GM12878 (cell line): Measurements from ENCODE around the gene CD99. TPM values are rescaled to one million over a fixed set of nuclear protein-coding genes. Genes with fewer than 3 reads are reported as not detected.

Source experiments
- ATAC-seq: fragments of 200-7000 bp; cut with Tn5 transposase; 3 replicates; pipeline ENCODE4 v1.9.1; 2020; ENCODE audit warnings: mild to moderate bottlenecking, moderate library complexity
- BruUV-seq: library from RNA; stranded (reverse); fragments of 400-500 nt; replicated peaks from 2 replicates; lab custom pipeline; 2021; lab: Mats Ljungman, UMichigan
- CTCF ChIA-PET: fragments of 300-600 bp; sonication (Branson Sonifier 250); formaldehyde crosslinking; extraction: SDS; loops from one replicate; lab custom pipeline; 2021; ENCODE audit warnings: inconsistent platforms; lab: Yijun Ruan, JAX
- POLR2A ChIA-PET: fragments of 350-600 bp; formaldehyde crosslinking; extraction: SDS; loops from one replicate; lab custom pipeline; 2021; ENCODE audit warnings: inconsistent platforms; lab: Charles Lee
- RAD21 ChIA-PET: fragments of 300-600 bp; sonication (Branson Sonifier 250); formaldehyde crosslinking; loops from one replicate; lab custom pipeline; 2023; ENCODE audit warnings: antibody characterized with exemption; ENCODE audit not compliant: unreplicated experiment; lab: Charles Lee
- SMC1A ChIA-PET: fragments of 300-600 bp; sonication (Branson Sonifier 250); formaldehyde crosslinking; loops from one replicate; lab custom pipeline; 2023; ENCODE audit not compliant: unreplicated experiment, uncharacterized antibody; lab: Charles Lee
- DNase-seq: peaks from one replicate; pipeline ENCODE4 v3.0.0-alpha.2; 2011; ENCODE audit warnings: low read depth, low spot score
- FAIRE-seq: peaks from 3 replicates; lab custom pipeline; 2011; peaks lifted over from hg19 to GRCh38; lab: Jason Lieb, UNC
- H2AFZ ChIP-seq: 2 replicates; pipeline ENCODE4 v1.6.0; 2011; ENCODE audit warnings: low read depth, low read length, control low read depth; ENCODE audit not compliant: control insufficient read depth
- H3K27ac ChIP-seq: 2 replicates; pipeline ENCODE4 v1.5.1; 2011; ENCODE audit warnings: control low read depth; ENCODE audit not compliant: control insufficient read depth, insufficient read depth
- H3K27me3 ChIP-seq, 2 experiments: replicated peaks in 1 of 2; 2 replicates each; pipeline versions ENCODE4 v1.6.0 to v1.6.1; 2011; ENCODE audit warnings: low read length in 1 of 2; ENCODE audit not compliant: control insufficient read depth in 2 of 2, insufficient read depth in 2 of 2
- H3K36me3 ChIP-seq, 2 experiments: 2 replicates each; pipeline ENCODE4 v1.5.1; 2011; ENCODE audit warnings: low read length in 1 of 2; ENCODE audit not compliant: control insufficient read depth in 2 of 2, insufficient read depth in 2 of 2
- H3K4me1 ChIP-seq: 2 replicates; pipeline ENCODE4 v1.6.1; 2011; ENCODE audit warnings: mild to moderate bottlenecking, low read length, moderate library complexity, mixed read lengths; ENCODE audit not compliant: control insufficient read depth, insufficient read depth
- H3K4me2 ChIP-seq: 2 replicates; pipeline ENCODE4 v1.6.0; 2011; ENCODE audit warnings: control low read depth; ENCODE audit not compliant: control insufficient read depth, insufficient read depth
- H3K4me3 ChIP-seq: fragments of 200-600 bp; sonication (generic); 2 replicates; pipeline ENCODE4 v1.5.1; 2016
- H3K79me2 ChIP-seq: 2 replicates; pipeline ENCODE4 v1.6.0; 2011; ENCODE audit warnings: low read length; ENCODE audit not compliant: control insufficient read depth, insufficient read depth
- H3K9ac ChIP-seq: 2 replicates; pipeline ENCODE4 v1.8.0; 2011; ENCODE audit warnings: low read length, control low read depth, mixed read lengths; ENCODE audit not compliant: control insufficient read depth, insufficient read depth
- H3K9me3 ChIP-seq: replicated peaks from 3 replicates; pipeline ENCODE4 v1.5.1; 2011; ENCODE audit warnings: mild to moderate bottlenecking, low read length; ENCODE audit not compliant: control insufficient read depth, insufficient read depth
- H4K20me1 ChIP-seq: 2 replicates; pipeline ENCODE4 v1.6.0; 2011; ENCODE audit not compliant: control insufficient read depth, insufficient read depth
- BACH1 ChIP-seq: fragments of 450-650 bp; IDR thresholded peaks from 2 replicates; pipeline ENCODE4 v1.6.1; 2017; ENCODE audit warnings: mild to moderate bottlenecking, borderline replicate concordance
- CHD1 ChIP-seq: IDR thresholded peaks from 2 replicates; pipeline ENCODE4 v1.6.1; 2012; ENCODE audit warnings: low read depth, low read length, improper control_type of control experiment
- CREB1 ChIP-seq: IDR thresholded peaks from 2 replicates; pipeline ENCODE4 v1.6.1; 2012; ENCODE audit warnings: low read depth, mild to moderate bottlenecking, inconsistent platforms
- CTCF ChIP-seq, 3 experiments: IDR thresholded peaks in 2 of 3; conservative IDR thresholded peaks in 1 of 3; 2 replicates each; pipeline ENCODE4 v1.5.1; 2011; ENCODE audit warnings: low read depth in 3 of 3, low read length in 3 of 3, mild to moderate bottlenecking in 3 of 3, control low read depth in 2 of 3, moderate library complexity in 2 of 3, inconsistent platforms in 1 of 3, mixed read lengths in 1 of 3; ENCODE audit not compliant: control insufficient read depth in 2 of 3, insufficient read depth in 1 of 3; ENCODE audit errors: extremely low read depth in 1 of 3
- MTA2 ChIP-seq: fragments of 450-650 bp; IDR thresholded peaks from 2 replicates; pipeline ENCODE4 v1.6.1; 2016; ENCODE audit warnings: low read depth, mild to moderate bottlenecking, moderate library complexity
- NFIC ChIP-seq: IDR thresholded peaks from 2 replicates; pipeline ENCODE4 v1.6.1; 2012; ENCODE audit warnings: low read depth, mild to moderate bottlenecking, inconsistent platforms, low read length, moderate library complexity
- RAD21 ChIP-seq: IDR thresholded peaks from 2 replicates; pipeline ENCODE4 v1.6.1; 2011; ENCODE audit warnings: mild to moderate bottlenecking, low read depth, low read length, moderate library complexity; ENCODE audit not compliant: insufficient read depth
- RAD51 ChIP-seq: fragments of 450-650 bp; IDR thresholded peaks from 2 replicates; pipeline ENCODE4 v1.6.1; 2016; ENCODE audit warnings: moderate library complexity, mild to moderate bottlenecking, inconsistent platforms
- RCOR1 ChIP-seq: conservative IDR thresholded peaks from 2 replicates; pipeline ENCODE4 v1.6.1; 2012; ENCODE audit warnings: low read depth, low read length, improper control_type of control experiment
- SIN3A ChIP-seq: IDR thresholded peaks from 2 replicates; pipeline ENCODE4 v1.6.1; 2012; ENCODE audit warnings: low read depth, low read length, improper control_type of control experiment
- TBL1XR1 ChIP-seq: IDR thresholded peaks from 2 replicates; pipeline ENCODE4 v1.6.1; 2012; ENCODE audit warnings: low read depth, low read length, improper control_type of control experiment
- ZNF384 ChIP-seq: IDR thresholded peaks from 2 replicates; pipeline ENCODE4 v1.6.1; 2012; ENCODE audit warnings: low read depth, mild to moderate bottlenecking, low read length, improper control_type of control experiment, borderline replicate concordance
- WGBS: methylation state at CpG from one replicate; pipeline ENCODE4 v1.1.6; 2016; ENCODE audit warnings: low lambda C conversion rate; ENCODE audit not compliant: insufficient replicate concordance, insufficient coverage; ENCODE audit errors: missing lambda C conversion rate; 5-methylcytosine and 5-hydroxymethylcytosine counted together
- in situ Hi-C: fragments of 300-500 bp; cut with MboI; formaldehyde crosslinking; loops from 9 replicates; pipeline ENCODE4 v1.14.3; 2018; ENCODE audit warnings: mixed read lengths
- intact Hi-C: fragments of 100-400 bp; cut with micrococcal nuclease; formaldehyde crosslinking; loops from one replicate; pipeline ENCODE4 v1.14.2; 2022; ENCODE audit not compliant: unreplicated experiment
- polyA plus RNA-seq, 11 experiments: library from polyadenylated mRNA; depleted of rRNA in 4 of 11; unstranded in 6 of 11; stranded (reverse) in 5 of 11; fragments of >200 nt; fragmentation: Nextera tagmentation in 4 of 11; fragmentation: Illumina TruSeq in 1 of 11; extraction: Ambion mirVana in 4 of 11; extraction: Trizol in 1 of 11; gene quantifications; 1 replicate in 1 of 11; 2 replicates in 10 of 11; pipeline versions ENCODE4 v1.2.1 to v1.2.3, GENCODE V29; 2011 to 2016; ENCODE audit warnings: inconsistent platforms in 2 of 11, missing spikeins in 2 of 11, low read depth in 1 of 11
- total RNA-seq, 4 experiments: library from RNA; depleted of rRNA in 3 of 4; stranded (reverse); fragments of >200 nt in 3 of 4; fragmentation: Illumina TruSeq in 1 of 4; extraction: Trizol in 1 of 4; gene quantifications; 2 replicates each; pipeline versions ENCODE4 v1.2.1 to v1.2.3, GENCODE V29; 2013 to 2021

The CD99 gene
- total and polyA plus RNA-seq, 10 of the 15 experiments (the other 5 are each of a cell fraction or from before 2014, with no cell fraction given) = 24.8 to 242 (median 158) TPM

DNA sequence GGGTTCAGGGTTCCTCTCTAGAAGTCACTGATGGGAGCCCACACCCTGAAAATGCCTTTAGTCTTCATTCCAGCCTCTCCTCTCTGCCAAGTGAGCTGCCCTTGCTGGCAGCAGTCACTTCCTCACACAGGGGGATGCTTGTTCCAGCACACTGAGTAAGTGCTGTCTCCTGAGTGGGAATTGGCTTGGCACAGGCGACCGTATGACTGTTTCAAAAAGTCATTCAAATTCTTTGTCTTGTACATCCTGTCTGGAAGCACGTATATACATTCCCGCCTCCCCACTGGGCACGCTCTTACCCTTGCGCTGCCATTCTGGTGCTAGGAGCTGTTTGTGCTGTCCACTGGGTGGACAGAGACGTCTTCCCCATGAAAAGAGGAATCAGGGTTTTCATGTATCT lies 40.2 kb upstream of the CD99 start:
- Histone ChIP-seq H3K36me3 (no peaks in the 10 kb centered on the region), H3K27ac (no peak overlapping the region), H3K27me3 (no peaks in the 10 kb centered on the region), H3K9me3 (no peaks in the 10 kb centered on the region), H3K4me3 (no peak overlapping the region), H3K4me2 (no peak overlapping the region), H2AFZ (no peak overlapping the region), H3K79me2 (no peaks in the 10 kb centered on the region), H3K9ac (no peak overlapping the region), H4K20me1 (no peaks in the 10 kb centered on the region), H3K4me1 (no peaks in the 10 kb centered on the region)
- intact Hi-C loops (no loop called here), in situ Hi-C loops (no loop called here)
- SMC1A ChIA-PET = no interaction called here
- no peak for TF ChIP-seq CREB1
- TF ChIP-seq MTA2 = no peak
- no peak for TF ChIP-seq SIN3A
- TF ChIP-seq TBL1XR1 = no peak
- TF ChIP-seq RAD21 = no peak
- no peak for TF ChIP-seq ZNF384
- TF ChIP-seq RCOR1 = no peak
- no peak for TF ChIP-seq NFIC
- TF ChIP-seq CTCF (IDR thresholded peaks at IDR 0.05 in 2 of 3, conservative IDR thresholded peaks at IDR 0.05 in 1 of 3; ENCODE audit: control insufficient read depth in 2 of 3, extremely low read depth in 1 of 3, insufficient read depth in 1 of 3, low read depth in 3 of 3, low read length in 3 of 3) = no peak
- no peak for TF ChIP-seq BACH1
- no peak for TF ChIP-seq CHD1
- TF ChIP-seq RAD51 = no peak
- CTCF ChIA-PET = no interaction called here
- FAIRE-seq (no peak), DNase-seq (no peak), ATAC-seq (no peak)
- no TSS peak for BruUV-seq
- POLR2A ChIA-PET = no interaction called here
- RAD21 ChIA-PET = no interaction called here
- WGBS = 81% methylated on average over 7 of the region's 7 CpGs
